ENCODE data around the gene CDKN2AIP. TPM values are rescaled to one million over a fixed set of nuclear protein-coding genes. Genes with fewer than 3 reads are reported as not detected.

CDKN2AIP gene
- total and polyA plus RNA-seq, 4 donors, result 7.2 to 15.1 (median 11.0) TPM

DNA sequence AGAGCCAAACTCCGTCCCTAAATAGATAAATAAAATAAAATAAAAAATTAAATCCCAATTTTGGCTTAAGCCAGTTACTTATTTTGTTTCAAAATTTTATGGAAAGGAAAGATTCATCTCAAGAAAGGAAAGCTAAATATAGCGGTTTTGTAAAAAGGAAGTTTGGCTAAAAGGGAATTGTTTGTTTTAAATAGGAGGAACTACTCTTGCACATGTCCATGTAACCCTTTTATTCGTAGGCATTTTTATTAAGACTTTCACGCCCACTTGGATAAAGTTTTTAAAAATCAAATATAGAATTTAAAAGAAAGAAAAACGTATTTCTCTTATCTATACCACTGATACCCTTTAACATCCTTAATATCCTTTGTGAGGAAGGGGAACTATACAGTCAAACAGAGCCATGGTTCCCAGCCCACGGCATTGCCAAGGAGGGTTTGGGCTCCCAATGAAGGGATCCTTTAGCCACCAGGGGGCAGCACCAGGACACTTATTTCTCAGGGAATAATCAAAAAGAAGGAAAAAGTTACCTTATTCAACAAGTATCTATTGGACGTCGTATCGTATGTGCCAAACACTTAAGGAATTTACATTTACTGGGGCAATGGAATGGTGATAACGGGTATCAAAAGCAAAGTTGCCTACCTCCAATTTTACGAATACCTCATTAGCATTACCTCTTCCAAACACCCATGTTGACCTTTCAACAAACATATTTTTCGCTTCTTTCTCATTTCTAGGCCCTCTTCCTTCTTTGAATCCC is 27.7 kb downstream of the CDKN2AIP start:
- H3K9ac ChIP-seq (ENCODE audit: low read depth in 1 of 2, low read length in 2 of 2), result no peak overlapping the region
- 28% methylated on average over 12 of the region's 12 CpGs for WGBS
- H3K4me1 ChIP-seq (ENCODE audit: control insufficient read depth in 4 of 4, insufficient read depth in 4 of 4, low read length in 3 of 4), result peaks cover 1 to 11% (median 6%) of the 10 kb centered on the region in 4 donors
- H3K4me3 ChIP-seq (ENCODE audit: low read depth in 1 of 3, low read length in 3 of 3), result peak overlapping the region in 1 of 3 donors; percentile 43
- no peak overlapping the region for H3K27ac ChIP-seq (ENCODE audit: low read depth in 1 of 2, low read length in 2 of 2)
- H3K36me3 ChIP-seq (ENCODE audit: control insufficient read depth in 4 of 4, insufficient read depth in 3 of 4, low read depth in 1 of 4, low read length in 3 of 4), result no peaks in the 10 kb centered on the region
- no peaks in the 10 kb centered on the region for H3K9me3 ChIP-seq (ENCODE audit: control insufficient read depth in 4 of 4, low read length in 3 of 4)
- H3K27me3 ChIP-seq (ENCODE audit: control insufficient read depth in 4 of 4, insufficient read depth in 4 of 4, low read length in 3 of 4), result no peaks in the 10 kb centered on the region
- no peak for TF ChIP-seq GABPA (IDR thresholded peaks at IDR 0.05 in 1 of 2, conservative IDR thresholded peaks at IDR 0.05 in 1 of 2)
- no peak for TF ChIP-seq JUND (IDR thresholded peaks at IDR 0.05)
- no peak for TF ChIP-seq FOXA2 (IDR thresholded peaks at IDR 0.05)
- TF ChIP-seq RXRA (IDR thresholded peaks at IDR 0.05), result no peak
- TF ChIP-seq, protein P1, sequence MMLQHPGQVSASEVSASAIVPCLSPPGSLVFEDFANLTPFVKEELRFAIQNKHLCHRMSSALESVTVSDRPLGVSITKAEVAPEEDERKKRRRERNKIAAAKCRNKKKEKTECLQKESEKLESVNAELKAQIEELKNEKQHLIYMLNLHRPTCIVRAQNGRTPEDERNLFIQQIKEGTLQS (IDR thresholded peaks at IDR 0.05), result no peak
- TF ChIP-seq TAF1 (conservative IDR thresholded peaks at IDR 0.05), result no peak
- TF ChIP-seq, protein P2, sequence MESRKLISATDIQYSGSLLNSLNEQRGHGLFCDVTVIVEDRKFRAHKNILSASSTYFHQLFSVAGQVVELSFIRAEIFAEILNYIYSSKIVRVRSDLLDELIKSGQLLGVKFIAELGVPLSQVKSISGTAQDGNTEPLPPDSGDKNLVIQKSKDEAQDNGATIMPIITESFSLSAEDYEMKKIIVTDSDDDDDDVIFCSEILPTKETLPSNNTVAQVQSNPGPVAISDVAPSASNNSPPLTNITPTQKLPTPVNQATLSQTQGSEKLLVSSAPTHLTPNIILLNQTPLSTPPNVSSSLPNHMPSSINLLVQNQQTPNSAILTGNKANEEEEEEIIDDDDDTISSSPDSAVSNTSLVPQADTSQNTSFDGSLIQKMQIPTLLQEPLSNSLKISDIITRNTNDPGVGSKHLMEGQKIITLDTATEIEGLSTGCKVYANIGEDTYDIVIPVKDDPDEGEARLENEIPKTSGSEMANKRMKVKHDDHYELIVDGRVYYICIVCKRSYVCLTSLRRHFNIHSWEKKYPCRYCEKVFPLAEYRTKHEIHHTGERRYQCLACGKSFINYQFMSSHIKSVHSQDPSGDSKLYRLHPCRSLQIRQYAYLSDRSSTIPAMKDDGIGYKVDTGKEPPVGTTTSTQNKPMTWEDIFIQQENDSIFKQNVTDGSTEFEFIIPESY (IDR thresholded peaks at IDR 0.05), result no peak
- no peak for TF ChIP-seq FOXA1 (IDR thresholded peaks at IDR 0.05)
- peak; percentile 88 to 92 for TF ChIP-seq RAD21 (IDR thresholded peaks at IDR 0.05)
- no peak for TF ChIP-seq EGR1 (IDR thresholded peaks at IDR 0.05; ENCODE audit: low read depth in 2 of 2)
- peak; percentile 31 for TF ChIP-seq YY1 (IDR thresholded peaks at IDR 0.05)
- peak in 1 of 2 donors; percentile 6 for TF ChIP-seq HNF4A (conservative IDR thresholded peaks at IDR 0.05)
- TF ChIP-seq, protein P3, sequence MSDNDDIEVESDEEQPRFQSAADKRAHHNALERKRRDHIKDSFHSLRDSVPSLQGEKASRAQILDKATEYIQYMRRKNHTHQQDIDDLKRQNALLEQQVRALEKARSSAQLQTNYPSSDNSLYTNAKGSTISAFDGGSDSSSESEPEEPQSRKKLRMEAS (IDR thresholded peaks at IDR 0.05), result no peak
- TF ChIP-seq, protein P4, sequence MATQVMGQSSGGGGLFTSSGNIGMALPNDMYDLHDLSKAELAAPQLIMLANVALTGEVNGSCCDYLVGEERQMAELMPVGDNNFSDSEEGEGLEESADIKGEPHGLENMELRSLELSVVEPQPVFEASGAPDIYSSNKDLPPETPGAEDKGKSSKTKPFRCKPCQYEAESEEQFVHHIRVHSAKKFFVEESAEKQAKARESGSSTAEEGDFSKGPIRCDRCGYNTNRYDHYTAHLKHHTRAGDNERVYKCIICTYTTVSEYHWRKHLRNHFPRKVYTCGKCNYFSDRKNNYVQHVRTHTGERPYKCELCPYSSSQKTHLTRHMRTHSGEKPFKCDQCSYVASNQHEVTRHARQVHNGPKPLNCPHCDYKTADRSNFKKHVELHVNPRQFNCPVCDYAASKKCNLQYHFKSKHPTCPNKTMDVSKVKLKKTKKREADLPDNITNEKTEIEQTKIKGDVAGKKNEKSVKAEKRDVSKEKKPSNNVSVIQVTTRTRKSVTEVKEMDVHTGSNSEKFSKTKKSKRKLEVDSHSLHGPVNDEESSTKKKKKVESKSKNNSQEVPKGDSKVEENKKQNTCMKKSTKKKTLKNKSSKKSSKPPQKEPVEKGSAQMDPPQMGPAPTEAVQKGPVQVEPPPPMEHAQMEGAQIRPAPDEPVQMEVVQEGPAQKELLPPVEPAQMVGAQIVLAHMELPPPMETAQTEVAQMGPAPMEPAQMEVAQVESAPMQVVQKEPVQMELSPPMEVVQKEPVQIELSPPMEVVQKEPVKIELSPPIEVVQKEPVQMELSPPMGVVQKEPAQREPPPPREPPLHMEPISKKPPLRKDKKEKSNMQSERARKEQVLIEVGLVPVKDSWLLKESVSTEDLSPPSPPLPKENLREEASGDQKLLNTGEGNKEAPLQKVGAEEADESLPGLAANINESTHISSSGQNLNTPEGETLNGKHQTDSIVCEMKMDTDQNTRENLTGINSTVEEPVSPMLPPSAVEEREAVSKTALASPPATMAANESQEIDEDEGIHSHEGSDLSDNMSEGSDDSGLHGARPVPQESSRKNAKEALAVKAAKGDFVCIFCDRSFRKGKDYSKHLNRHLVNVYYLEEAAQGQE (IDR thresholded peaks at IDR 0.05), result no peak
- TF ChIP-seq, protein P5, sequence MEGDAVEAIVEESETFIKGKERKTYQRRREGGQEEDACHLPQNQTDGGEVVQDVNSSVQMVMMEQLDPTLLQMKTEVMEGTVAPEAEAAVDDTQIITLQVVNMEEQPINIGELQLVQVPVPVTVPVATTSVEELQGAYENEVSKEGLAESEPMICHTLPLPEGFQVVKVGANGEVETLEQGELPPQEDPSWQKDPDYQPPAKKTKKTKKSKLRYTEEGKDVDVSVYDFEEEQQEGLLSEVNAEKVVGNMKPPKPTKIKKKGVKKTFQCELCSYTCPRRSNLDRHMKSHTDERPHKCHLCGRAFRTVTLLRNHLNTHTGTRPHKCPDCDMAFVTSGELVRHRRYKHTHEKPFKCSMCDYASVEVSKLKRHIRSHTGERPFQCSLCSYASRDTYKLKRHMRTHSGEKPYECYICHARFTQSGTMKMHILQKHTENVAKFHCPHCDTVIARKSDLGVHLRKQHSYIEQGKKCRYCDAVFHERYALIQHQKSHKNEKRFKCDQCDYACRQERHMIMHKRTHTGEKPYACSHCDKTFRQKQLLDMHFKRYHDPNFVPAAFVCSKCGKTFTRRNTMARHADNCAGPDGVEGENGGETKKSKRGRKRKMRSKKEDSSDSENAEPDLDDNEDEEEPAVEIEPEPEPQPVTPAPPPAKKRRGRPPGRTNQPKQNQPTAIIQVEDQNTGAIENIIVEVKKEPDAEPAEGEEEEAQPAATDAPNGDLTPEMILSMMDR (IDR thresholded peaks at IDR 0.05; ENCODE audit: low read depth, low read length, missing input control), result peak; percentile 84
- TF ChIP-seq HNF4G (IDR thresholded peaks at IDR 0.05), result no peak
- TF ChIP-seq NR2F2 (IDR thresholded peaks at IDR 0.05), result no peak
- TF ChIP-seq SP1 (IDR thresholded peaks at IDR 0.05), result no peak
- DNase-seq (ENCODE audit: low spot score), result peak; percentile 91
